Head of caudate nucleus (tissue), 42 donors: ENCODE measurements around the gene KAZN.

Experiments used
- DNase-seq, 42 donors: peaks; one replicate each; pipeline versions ENCODE4 v3.0.0 to v3.0.0-alpha.2; 2020 to 2021; ENCODE audit warnings: mixed read lengths in 7 of 42
- intact Hi-C: fragments of 100-400 bp; cut with DNase I; formaldehyde crosslinking; loops from one replicate; pipeline ENCODE4 v1.15.0; 2022

KAZN gene

GRCh38 chr1:14745001-14745720 is 146.7 kb downstream of the KAZN start:
- DNase-seq: no peak
- intact Hi-C loops: no loop called here

GRCh38 chr1:14745789-14746188 is 147.3 kb downstream of the KAZN start:
- DNase-seq: no peak
- intact Hi-C loops: no loop called here

GRCh38 chr1:14746393-14746792 is 147.9 kb downstream of the KAZN start:
- DNase-seq: no peak

GRCh38 chr1:14748151-14748550 is 149.7 kb downstream of the KAZN start:
- intact Hi-C loops: no loop called here
- DNase-seq: no peak

More at GRCh38 chr1:14746393-14746792, 147.9 kb downstream of the KAZN start:
- intact Hi-C loops: no loop called here

- DNase-seq: no peak
- intact Hi-C loops: no loop called here
Observed at GRCh38 chr1:14748977-14749376, 150.5 kb downstream of the KAZN start.

- DNase-seq: no peak
- intact Hi-C loops: no loop called here
Observed at GRCh38 chr1:14750490-14750889, 152.0 kb downstream of the KAZN start.

GRCh38 chr1:14755518-14756252 is 157.2 kb downstream of the KAZN start:
- DNase-seq: peak in 9 of 42 donors; percentile 12 to 63 (median 38)

GRCh38 chr1:14756589-14757285 is 158.3 kb downstream of the KAZN start:
- DNase-seq: no peak
- intact Hi-C loops: no loop called here

More at GRCh38 chr1:14755518-14756252, 157.2 kb downstream of the KAZN start:
- intact Hi-C loops: no loop called here

- intact Hi-C loops: no loop called here
- no peak for DNase-seq
Observed at GRCh38 chr1:14757286-14757625, 158.8 kb downstream of the KAZN start.

- no peak for DNase-seq
- intact Hi-C loops: no loop called here
Observed at GRCh38 chr1:14759042-14759818, 160.7 kb downstream of the KAZN start.

GRCh38 chr1:14759843-14760242 is 161.4 kb downstream of the KAZN start:
- intact Hi-C loops: no loop called here
- DNase-seq: no peak

- intact Hi-C loops: no loop called here
- DNase-seq: no peak
Observed at GRCh38 chr1:14760780-14761179, 162.3 kb downstream of the KAZN start.

GRCh38 chr1:14761291-14762153 is 163.0 kb downstream of the KAZN start:
- intact Hi-C loops: no loop called here
- DNase-seq: no peak

- no peak for DNase-seq
- intact Hi-C loops: no loop called here
Observed at GRCh38 chr1:14763977-14764376, 165.5 kb downstream of the KAZN start.

GRCh38 chr1:14765773-14766172 is 167.3 kb downstream of the KAZN start:
- intact Hi-C loops: no loop called here
- no peak for DNase-seq

- intact Hi-C loops: no loop called here
- peak in 7 of 42 donors; percentile 21 to 66 (median 36) for DNase-seq
Observed at GRCh38 chr1:14767075-14767474, 168.6 kb downstream of the KAZN start.

GRCh38 chr1:14768582-14769304 is 170.3 kb downstream of the KAZN start:
- DNase-seq: peak in 5 of 42 donors; percentile 21 to 60 (median 32)
- intact Hi-C loops: no loop called here
